ENCODE results near the gene OAS3.

DNA sequence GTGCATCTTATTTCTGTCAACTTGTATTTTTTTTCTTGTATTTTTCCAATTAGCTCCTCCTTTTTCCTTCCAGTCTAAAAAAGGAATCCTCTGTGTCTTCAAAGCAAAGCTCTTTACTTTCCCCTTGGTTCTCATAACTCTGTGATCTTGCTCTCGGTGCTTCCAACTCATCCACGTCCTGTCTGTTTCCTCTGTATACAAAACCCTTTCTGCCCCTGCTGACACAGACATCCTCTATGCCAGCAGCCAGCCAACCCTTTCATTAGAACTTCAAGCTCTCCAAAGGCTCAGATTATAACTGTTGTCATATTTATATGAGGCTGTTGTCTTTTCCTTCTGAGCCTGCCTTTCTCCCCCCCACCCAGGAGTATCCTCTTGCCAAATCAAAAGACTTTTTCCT lies 72.4 kb downstream of the OAS3 start:
- TF ChIP-seq, protein P1, sequence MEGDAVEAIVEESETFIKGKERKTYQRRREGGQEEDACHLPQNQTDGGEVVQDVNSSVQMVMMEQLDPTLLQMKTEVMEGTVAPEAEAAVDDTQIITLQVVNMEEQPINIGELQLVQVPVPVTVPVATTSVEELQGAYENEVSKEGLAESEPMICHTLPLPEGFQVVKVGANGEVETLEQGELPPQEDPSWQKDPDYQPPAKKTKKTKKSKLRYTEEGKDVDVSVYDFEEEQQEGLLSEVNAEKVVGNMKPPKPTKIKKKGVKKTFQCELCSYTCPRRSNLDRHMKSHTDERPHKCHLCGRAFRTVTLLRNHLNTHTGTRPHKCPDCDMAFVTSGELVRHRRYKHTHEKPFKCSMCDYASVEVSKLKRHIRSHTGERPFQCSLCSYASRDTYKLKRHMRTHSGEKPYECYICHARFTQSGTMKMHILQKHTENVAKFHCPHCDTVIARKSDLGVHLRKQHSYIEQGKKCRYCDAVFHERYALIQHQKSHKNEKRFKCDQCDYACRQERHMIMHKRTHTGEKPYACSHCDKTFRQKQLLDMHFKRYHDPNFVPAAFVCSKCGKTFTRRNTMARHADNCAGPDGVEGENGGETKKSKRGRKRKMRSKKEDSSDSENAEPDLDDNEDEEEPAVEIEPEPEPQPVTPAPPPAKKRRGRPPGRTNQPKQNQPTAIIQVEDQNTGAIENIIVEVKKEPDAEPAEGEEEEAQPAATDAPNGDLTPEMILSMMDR (conservative IDR thresholded peaks at IDR 0.05), result no peak
- TF ChIP-seq EZH2 (IDR thresholded peaks at IDR 0.05; ENCODE audit: low read depth), result no peak
